HepG2 (cell line): Measurements from ENCODE around the gene DLX5. TPM values are rescaled to one million over a fixed set of nuclear protein-coding genes. Genes with fewer than 3 reads are reported as not detected.

Experiments used
- FOSL2 ChIP-seq: sonication (generic); formaldehyde crosslinking; IDR thresholded peaks from 2 replicates; pipeline ENCODE4 v1.4.0; 2020; ENCODE audit warnings: missing genetic modification reagents
- HMG20B ChIP-seq: conservative IDR thresholded peaks from 2 replicates; pipeline ENCODE4 v1.6.1; 2016; ENCODE audit warnings: missing genetic modification reagents, missing compliant biosample characterization
- JDP2 ChIP-seq: sonication (generic); formaldehyde crosslinking; IDR thresholded peaks from 2 replicates; pipeline ENCODE4 v1.8.1; 2022; ENCODE audit warnings: missing genetic modification reagents, borderline replicate concordance
- KLF9 ChIP-seq: IDR thresholded peaks from 2 replicates; pipeline ENCODE4 v1.6.1; 2016; ENCODE audit warnings: low read depth
- MIXL1 ChIP-seq: IDR thresholded peaks from 2 replicates; pipeline ENCODE4 v1.6.1; 2016
- MTERF4 ChIP-seq: sonication (generic); formaldehyde crosslinking; IDR thresholded peaks from 2 replicates; pipeline ENCODE4 v1.8.0; 2023; ENCODE audit warnings: mild to moderate bottlenecking, missing genetic modification reagents
- NFKBIZ ChIP-seq: IDR thresholded peaks from 2 replicates; pipeline ENCODE4 v1.6.1; 2018; ENCODE audit warnings: missing genetic modification reagents, missing compliant biosample characterization
- NPAS2 ChIP-seq: sonication (generic); formaldehyde crosslinking; IDR thresholded peaks from 2 replicates; pipeline ENCODE4 v1.8.0; 2022; ENCODE audit warnings: mild to moderate bottlenecking, missing genetic modification reagents, borderline replicate concordance
- NR3C1 ChIP-seq: sonication (generic); formaldehyde crosslinking; IDR thresholded peaks from 2 replicates; pipeline ENCODE4 v1.4.0; 2020; ENCODE audit warnings: missing genetic modification reagents
- PATZ1 ChIP-seq: sonication (generic); formaldehyde crosslinking; IDR thresholded peaks from 2 replicates; pipeline ENCODE4 v1.4.0; 2020; ENCODE audit warnings: missing genetic modification reagents
- POGZ ChIP-seq: sonication (generic); formaldehyde crosslinking; IDR thresholded peaks from 2 replicates; pipeline ENCODE4 v1.4.0; 2020; ENCODE audit warnings: mild to moderate bottlenecking, missing genetic modification reagents
- RAD21 ChIP-seq: fragments of 450-650 bp; formaldehyde crosslinking; IDR thresholded peaks from 2 replicates; pipeline ENCODE4 v1.5.0; 2020; ENCODE audit warnings: mild to moderate bottlenecking
- TCF7 ChIP-seq: sonication (generic); IDR thresholded peaks from 2 replicates; pipeline ENCODE4 v1.6.1; 2016; ENCODE audit warnings: antibody characterized with exemption, low read depth
- THAP7 ChIP-seq: sonication (generic); formaldehyde crosslinking; IDR thresholded peaks from 2 replicates; pipeline ENCODE4 v1.8.1; 2023; ENCODE audit warnings: mild to moderate bottlenecking, missing genetic modification reagents
- ZFP82 ChIP-seq: sonication (generic); formaldehyde crosslinking; IDR thresholded peaks from 2 replicates; pipeline ENCODE4 v1.5.1; 2020; ENCODE audit warnings: mild to moderate bottlenecking, missing genetic modification reagents, borderline replicate concordance
- ZNF101 ChIP-seq: sonication (generic); formaldehyde crosslinking; IDR thresholded peaks from 2 replicates; pipeline ENCODE4 v1.4.0; 2020; ENCODE audit warnings: mild to moderate bottlenecking, low read depth, missing genetic modification reagents, borderline replicate concordance
- ZNF124 ChIP-seq: sonication (generic); formaldehyde crosslinking; IDR thresholded peaks from 2 replicates; pipeline ENCODE4 v1.4.0; 2020; ENCODE audit warnings: missing genetic modification reagents
- ZNF160 ChIP-seq: sonication (generic); formaldehyde crosslinking; IDR thresholded peaks from 2 replicates; pipeline ENCODE4 v1.8.0; 2022; ENCODE audit warnings: mild to moderate bottlenecking, inconsistent platforms, missing genetic modification reagents
- ZNF230 ChIP-seq: sonication (generic); formaldehyde crosslinking; IDR thresholded peaks from 2 replicates; pipeline ENCODE4 v1.4.0; 2020; ENCODE audit warnings: mild to moderate bottlenecking, missing genetic modification reagents
- ZNF350 ChIP-seq: sonication (generic); formaldehyde crosslinking; IDR thresholded peaks from 2 replicates; pipeline ENCODE4 v1.4.0; 2020; ENCODE audit warnings: mild to moderate bottlenecking, low read depth, missing genetic modification reagents, borderline replicate concordance
- ZNF430 ChIP-seq: sonication (generic); formaldehyde crosslinking; IDR thresholded peaks from 2 replicates; pipeline ENCODE4 v1.9.0; 2021; ENCODE audit warnings: mild to moderate bottlenecking, missing genetic modification reagents
- ZNF513 ChIP-seq: sonication (generic); formaldehyde crosslinking; conservative IDR thresholded peaks from 2 replicates; pipeline ENCODE4 v1.5.0; 2020; ENCODE audit warnings: missing genetic modification reagents
- ZNF850 ChIP-seq: sonication (generic); formaldehyde crosslinking; conservative IDR thresholded peaks from 2 replicates; pipeline ENCODE4 v1.9.0; 2021; ENCODE audit warnings: mild to moderate bottlenecking, missing genetic modification reagents
- ZNF878 ChIP-seq: sonication (generic); formaldehyde crosslinking; IDR thresholded peaks from 2 replicates; pipeline ENCODE4 v1.8.1; 2023; ENCODE audit warnings: mild to moderate bottlenecking, missing genetic modification reagents, moderate library complexity
- ZSCAN5A ChIP-seq: sonication (generic); formaldehyde crosslinking; IDR thresholded peaks from 2 replicates; pipeline ENCODE4 v1.8.0; 2022; ENCODE audit warnings: mild to moderate bottlenecking, missing genetic modification reagents, borderline replicate concordance
- polyA plus RNA-seq, 8 experiments: library from polyadenylated mRNA; depleted of rRNA in 3 of 8; stranded (reverse) in 7 of 8; unstranded in 1 of 8; fragments of >200 nt; fragmentation: Illumina TruSeq in 4 of 8; extraction: Trizol in 4 of 8; gene quantifications; 2 replicates each; pipeline versions ENCODE4 v1.2.1 to v1.2.3, GENCODE V29; 2011 to 2016; ENCODE audit warnings: low read depth in 4 of 8, missing spikeins in 1 of 8, mixed read lengths in 1 of 8; ENCODE audit not compliant: insufficient read depth in 1 of 8
- total RNA-seq, 5 experiments: library from RNA; depleted of rRNA; stranded (reverse); fragments of >200 nt; fragmentation: Illumina TruSeq; extraction: Trizol; gene quantifications; 2 replicates each; pipeline ENCODE4 v1.2.3, GENCODE V29; 2016; ENCODE audit warnings: low read depth in 1 of 5

DLX5 gene
- total and polyA plus RNA-seq, 2 of the 13 experiments (the other 11 are each of a cell fraction or from before 2014, with no cell fraction given): not detected

GRCh38 chr7:97006816-97007582 lies 17.6 kb downstream of the DLX5 start (continued):
- no peak for TF ChIP-seq PATZ1 (CRISPR knock-in tag)
- no peak for TF ChIP-seq ZSCAN5A
- TF ChIP-seq NR3C1 (CRISPR knock-in tag): no peak
- TF ChIP-seq MIXL1 (CRISPR knock-in tag): no peak
- 0 out of 2 replicates have a peak, but pooled peaks have one; percentile 12 for TF ChIP-seq THAP7 (CRISPR knock-in tag)
- TF ChIP-seq ZNF350: no peak
- no peak for TF ChIP-seq ZNF124 (CRISPR knock-in tag)
- TF ChIP-seq JDP2 (CRISPR knock-in tag): no peak
- no peak for TF ChIP-seq ZNF160 (CRISPR knock-in tag)
- TF ChIP-seq ZFP82 (CRISPR knock-in tag): no peak
- no peak for TF ChIP-seq MTERF4 (CRISPR knock-in tag)
- no peak for TF ChIP-seq RAD21 (CRISPR knock-in tag)
- TF ChIP-seq KLF9: no peak
- no peak; the same call in 1 of the 2 replicates for TF ChIP-seq POGZ (CRISPR knock-in tag)
- no peak for TF ChIP-seq NPAS2
- TF ChIP-seq TCF7: no peak
- no peak for TF ChIP-seq HMG20B (CRISPR knock-in tag)
- no peak; the same call in 1 of the 2 replicates for TF ChIP-seq ZNF513 (CRISPR knock-in tag)
- no peak for TF ChIP-seq FOSL2
- no peak for TF ChIP-seq NFKBIZ (CRISPR knock-in tag)
- TF ChIP-seq ZNF430: no peak
- no peak for TF ChIP-seq ZNF850 (CRISPR knock-in tag)
- no peak for TF ChIP-seq ZNF878 (CRISPR knock-in tag)
- TF ChIP-seq ZNF101 (CRISPR knock-in tag): no peak
- no peak for TF ChIP-seq ZNF230 (CRISPR knock-in tag)
